RWPE1 (cell line): ENCODE results near the gene GHDC.

Experiments used
- CTCF ChIA-PET: fragments of 350-600 bp; sonication (Branson Sonifier 250); formaldehyde crosslinking; extraction: SDS; loops from one replicate; lab custom pipeline; 2021; lab: Yijun Ruan, JAX
- POLR2A ChIA-PET: fragments of 400-600 bp; formaldehyde crosslinking; extraction: SDS; loops from one replicate; lab custom pipeline; 2020; ENCODE audit warnings: antibody characterized with exemption; ENCODE audit not compliant: low non-redundant PET; lab: Yijun Ruan, JAX
- DNase-seq: peaks from one replicate; pipeline ENCODE4 v3.0.0; 2012; ENCODE audit warnings: low spot score
- H3K27ac ChIP-seq: fragments of 450-650 bp; 2 replicates; pipeline ENCODE4 v1.5.1; 2017
- CTCF ChIP-seq: fragments of 450-650 bp; conservative IDR thresholded peaks from 2 replicates; pipeline ENCODE4 v1.5.1; 2017; ENCODE audit warnings: low read depth, mild to moderate bottlenecking

Gene GHDC

DNA sequence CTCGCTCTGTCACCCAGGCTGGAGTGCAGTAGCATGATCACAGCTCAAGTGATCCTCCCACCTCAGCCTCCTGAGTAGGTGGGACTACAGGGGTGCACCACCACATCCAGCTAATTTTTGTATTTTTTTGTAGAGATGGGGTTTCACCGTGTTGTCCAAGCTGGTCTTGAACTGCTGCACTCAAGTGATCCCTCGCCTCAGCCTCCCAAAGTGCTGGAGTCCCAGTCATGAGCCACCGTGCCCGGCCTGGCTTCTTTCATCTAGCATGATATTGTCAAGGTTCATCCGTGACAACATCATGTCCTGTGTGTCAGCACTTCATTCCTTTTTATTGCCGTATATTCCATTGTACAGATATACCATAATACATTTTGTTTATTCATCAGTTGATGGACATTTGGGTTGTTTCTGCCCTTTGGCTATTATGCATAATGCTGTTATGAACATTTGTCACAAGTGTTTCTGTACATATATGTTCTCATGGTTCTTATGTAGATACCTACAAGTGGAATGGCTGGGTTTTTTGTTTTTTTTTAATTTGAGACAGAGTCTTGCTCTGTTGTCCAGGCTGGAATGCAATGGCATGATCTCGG is 3.4 kb upstream of the GHDC start:
- TF ChIP-seq CTCF: no peak
- DNase-seq: no peak
- no peak overlapping the region for H3K27ac ChIP-seq
- CTCF ChIA-PET: interaction anchor here (0.6 kb wide), 1 partner anchor 421 kb away, joined by 3 read pairs; no protein-coding TSS in a partner anchor
- POLR2A ChIA-PET: no interaction called here

DNA sequence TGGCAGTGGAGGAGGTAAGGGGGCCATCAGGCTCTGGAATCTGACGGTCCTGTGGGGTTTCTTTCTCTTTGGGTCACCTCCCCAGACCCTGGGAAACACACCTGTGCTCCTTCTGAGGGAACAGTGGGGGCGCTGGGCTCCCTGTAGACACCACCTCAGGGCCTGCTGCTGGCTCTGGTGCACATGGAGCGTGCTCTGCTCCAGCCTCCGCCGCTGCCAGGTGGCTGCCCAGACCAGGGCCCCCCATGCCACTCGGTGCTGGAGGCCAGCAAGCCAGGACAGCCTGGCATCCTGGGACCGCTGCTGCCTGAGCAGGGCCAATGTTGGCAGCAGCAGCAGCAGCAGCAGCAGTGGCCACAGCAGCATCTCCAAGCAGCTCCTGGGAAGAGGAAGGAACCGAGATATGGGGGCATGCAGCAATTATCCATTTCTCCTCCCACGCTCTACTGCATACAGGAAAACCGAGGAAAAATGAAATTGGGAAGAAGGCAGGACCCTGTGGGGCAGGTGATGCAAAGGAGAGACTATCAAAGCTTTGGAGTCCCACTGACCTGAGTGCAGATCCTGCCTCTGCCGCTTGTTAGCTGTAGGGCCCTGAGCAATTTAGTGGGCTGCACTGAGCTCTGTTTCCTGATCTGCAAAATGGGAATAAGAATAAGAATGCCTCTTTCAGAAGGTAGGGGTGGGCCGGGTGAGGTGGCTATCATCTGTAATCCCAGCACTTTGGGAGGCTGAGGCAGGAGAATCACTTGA is 902 bp downstream of the GHDC start:
- ChIA-PET POLR2A (no interaction called here), CTCF (interaction anchor here (0.6 kb wide), 1 partner anchor 360 kb away, joined by 3 read pairs; no protein-coding TSS in a partner anchor)
- peak overlapping the region; percentile 65 for H3K27ac ChIP-seq
- DNase-seq: no peak
- no peak for TF ChIP-seq CTCF

GRCh38 chr17:42192189-42193126 is 1.8 kb downstream of the GHDC start:
- no peak overlapping the region for H3K27ac ChIP-seq
- CTCF ChIA-PET: interaction anchor here (1.1 kb wide), 1 partner anchor 130 kb away, joined by 3 read pairs; no protein-coding TSS in a partner anchor
- no peak for TF ChIP-seq CTCF
- DNase-seq: no peak
- POLR2A ChIA-PET: no interaction called here

DNA sequence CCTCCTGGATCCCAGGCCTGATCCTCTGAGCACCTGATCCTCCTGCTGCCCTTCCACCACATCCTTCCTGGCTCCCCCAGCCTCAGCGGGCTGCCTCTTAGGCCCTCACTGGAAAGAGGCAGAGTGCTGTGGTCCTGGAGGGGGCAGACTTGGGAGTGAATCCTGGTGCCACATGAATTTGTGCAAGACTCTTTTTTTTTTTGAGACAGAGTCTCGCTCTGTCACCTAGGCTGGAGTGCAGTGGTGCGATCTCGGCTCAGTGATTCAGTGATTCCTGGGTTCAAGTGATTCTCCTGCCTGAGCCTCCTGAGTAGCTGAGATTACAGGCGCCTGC is 3.1 kb downstream of the GHDC start:
- ChIA-PET CTCF (interaction anchor here (1.1 kb wide), 1 partner anchor 131 kb away, joined by 3 read pairs; no protein-coding TSS in a partner anchor), POLR2A (no interaction called here)
- no peak overlapping the region for H3K27ac ChIP-seq
- DNase-seq: no peak
- no peak for TF ChIP-seq CTCF

GRCh38 chr17:42190491-42191274 is 3.6 kb downstream of the GHDC start:
- DNase-seq: no peak
- no peak overlapping the region for H3K27ac ChIP-seq
- ChIA-PET CTCF (interaction anchor here (0.5 to 0.7 kb wide), 4 partner anchors 58 to 1398 kb away, joined by 3 to 4 read pairs (median 3); no protein-coding TSS in a partner anchor), POLR2A (no interaction called here)
- TF ChIP-seq CTCF: no peak
